A549 (cell line): ENCODE results near the gene ANKZF1. TPM values are rescaled to one million over a fixed set of nuclear protein-coding genes. Genes with fewer than 3 reads are reported as not detected.

Experiments used
- ATAC-seq, 2 experiments: fragments of 200-7000 bp in 1 of 2; fragments of >200 bp in 1 of 2; cut with Nextera tagmentation in 1 of 2; cut with Tn5 transposase in 1 of 2; 3 replicates each; pipeline versions ENCODE4 v1.8.0 to v1.9.1; 2018 to 2020; ENCODE audit warnings: mild to moderate bottlenecking in 1 of 2, moderate library complexity in 1 of 2
- CTCF ChIA-PET: fragments of 300-600 bp; sonication (Branson Sonifier 250); formaldehyde crosslinking; extraction: SDS; loops from one replicate; lab custom pipeline; 2021; ENCODE audit warnings: antibody characterized with exemption, inconsistent platforms; lab: Yijun Ruan, JAX
- POLR2A ChIA-PET: fragments of 350-600 bp; formaldehyde crosslinking; extraction: SDS; loops from one replicate; lab custom pipeline; 2021; ENCODE audit warnings: antibody characterized with exemption, inconsistent platforms; lab: Yijun Ruan, JAX
- DNase-seq, 2 experiments: peaks; one replicate each; pipeline versions ENCODE4 v3.0.0 to v3.0.0-alpha.2; 2011 to 2016; ENCODE audit warnings: low read depth in 1 of 2, low spot score in 1 of 2
- FAIRE-seq: peaks from 2 replicates; lab custom pipeline; 2011; peaks lifted over from hg19 to GRCh38; lab: Jason Lieb, UNC
- H3K27ac ChIP-seq, 2 experiments: fragments of >200 bp; sonication (Bioruptor Twin); formaldehyde crosslinking; 3 replicates each; pipeline ENCODE4 v1.5.1; 2016 to 2017
- H3K4me1 ChIP-seq: fragments of >200 bp; sonication (Bioruptor Twin); formaldehyde crosslinking; 3 replicates; pipeline ENCODE4 v1.6.1; 2016
- H3K4me2 ChIP-seq: fragments of >200 bp; sonication (Bioruptor Twin); formaldehyde crosslinking; 3 replicates; pipeline ENCODE4 v1.6.1; 2016
- H3K4me3 ChIP-seq: fragments of >200 bp; sonication (Bioruptor Twin); formaldehyde crosslinking; 3 replicates; pipeline ENCODE4 v1.5.1; 2016
- H3K9me3 ChIP-seq: fragments of >200 bp; sonication (Bioruptor Twin); formaldehyde crosslinking; 3 replicates; pipeline ENCODE4 v1.6.1; 2016
- ATOH8 ChIP-seq: fragments of 250-450 bp; sonication (Bioruptor Pico); IDR thresholded peaks from 2 replicates; pipeline ENCODE4 v1.5.0; 2020; ENCODE audit warnings: low read depth, mild to moderate bottlenecking, moderate library complexity
- BCL3 ChIP-seq: fragments of >200 bp; sonication (Bioruptor Twin); formaldehyde crosslinking; IDR thresholded peaks from 3 replicates; pipeline ENCODE4 v1.6.1; 2016
- CBX2 ChIP-seq: fragments of 200-600 bp; sonication (generic); IDR thresholded peaks from 2 replicates; pipeline ENCODE4 v1.6.1; 2016; ENCODE audit warnings: low read depth, mild to moderate bottlenecking, borderline replicate concordance
- CBX8 ChIP-seq: fragments of 200-600 bp; sonication (generic); IDR thresholded peaks from 2 replicates; pipeline ENCODE4 v1.6.1; 2016
- CHD2 ChIP-seq: fragments of 150-350 bp; IDR thresholded peaks from 2 replicates; pipeline ENCODE4 v1.6.1; 2014; ENCODE audit warnings: low read length; ENCODE audit not compliant: partially characterized antibody
- EHF ChIP-seq: fragments of 250-450 bp; sonication (Bioruptor Pico); IDR thresholded peaks from 2 replicates; pipeline ENCODE4 v1.5.0; 2020; ENCODE audit warnings: mild to moderate bottlenecking
- EHMT2 ChIP-seq: fragments of 200-600 bp; sonication (generic); IDR thresholded peaks from 2 replicates; pipeline ENCODE4 v1.6.1; 2016; ENCODE audit warnings: antibody characterized with exemption, low read depth, mild to moderate bottlenecking, moderate library complexity
- HOXA7 ChIP-seq: fragments of 250-450 bp; sonication (Bioruptor Pico); IDR thresholded peaks from 2 replicates; pipeline ENCODE4 v1.5.0; 2020; ENCODE audit warnings: mild to moderate bottlenecking, moderate library complexity
- HOXB13 ChIP-seq: fragments of 250-450 bp; sonication (Bioruptor Pico); IDR thresholded peaks from 2 replicates; pipeline ENCODE4 v1.5.0; 2020; ENCODE audit warnings: low read depth, mild to moderate bottlenecking, moderate library complexity
- JUN ChIP-seq, 2 experiments: fragments of >200 bp; sonication (Bioruptor Twin); formaldehyde crosslinking; IDR thresholded peaks; 2 replicates in 1 of 2; 3 replicates in 1 of 2; pipeline ENCODE4 v1.6.1; 2016 to 2017
- JUNB ChIP-seq: fragments of >200 bp; sonication (Bioruptor Twin); formaldehyde crosslinking; IDR thresholded peaks from 2 replicates; pipeline ENCODE4 v1.6.1; 2016
- KDM5A ChIP-seq: fragments of 200-600 bp; sonication (generic); IDR thresholded peaks from 2 replicates; pipeline ENCODE4 v1.6.1; 2016; ENCODE audit warnings: antibody characterized with exemption, mild to moderate bottlenecking
- RAD21 ChIP-seq, 2 experiments: fragments of >200 bp in 1 of 2; sonication (Bioruptor Twin) in 1 of 2; formaldehyde crosslinking in 1 of 2; IDR thresholded peaks in 1 of 2; conservative IDR thresholded peaks in 1 of 2; 2 replicates in 1 of 2; 3 replicates in 1 of 2; pipeline ENCODE4 v1.6.1; 2012 to 2018; ENCODE audit warnings: inconsistent platforms in 1 of 2
- RARB ChIP-seq: fragments of 250-450 bp; sonication (Bioruptor Pico); IDR thresholded peaks from 2 replicates; pipeline ENCODE4 v1.8.0; 2021; ENCODE audit warnings: mild to moderate bottlenecking, moderate library complexity
- REST ChIP-seq: fragments of 200-600 bp; sonication (generic); IDR thresholded peaks from 2 replicates; pipeline ENCODE4 v1.6.1; 2016; ENCODE audit warnings: antibody characterized with exemption, mild to moderate bottlenecking, moderate library complexity
- RFX5 ChIP-seq: fragments of 450-650 bp; IDR thresholded peaks from 2 replicates; pipeline ENCODE4 v1.7.1; 2014; ENCODE audit warnings: antibody characterized with exemption, mild to moderate bottlenecking, moderate library complexity
- SREBF2 ChIP-seq: fragments of 450-650 bp; IDR thresholded peaks from 2 replicates; pipeline ENCODE4 v1.6.1; 2014; ENCODE audit warnings: mild to moderate bottlenecking, moderate library complexity
- TFCP2L1 ChIP-seq: fragments of 250-450 bp; sonication (Bioruptor Pico); IDR thresholded peaks from 2 replicates; pipeline ENCODE4 v1.5.0; 2021; ENCODE audit warnings: mild to moderate bottlenecking
- ZNF302 ChIP-seq: fragments of 250-450 bp; sonication (Bioruptor Pico); IDR thresholded peaks from 2 replicates; pipeline ENCODE4 v1.9.0; 2021; ENCODE audit warnings: inconsistent platforms, mild to moderate bottlenecking, moderate library complexity
- WGBS: methylation state at CpG from one replicate; pipeline ENCODE4 v1.1.6; 2017; ENCODE audit errors: missing lambda C conversion rate; 5-methylcytosine and 5-hydroxymethylcytosine counted together
- polyA plus RNA-seq, 4 experiments: library from polyadenylated mRNA; depleted of rRNA in 3 of 4; stranded (reverse); fragments of >200 nt; fragmentation: RNase III in 1 of 4; extraction: RNeasy Plus Mini Kit Qiagen cat#74134 plus additional on column Dnase treatment in 1 of 4; gene quantifications; 2 replicates in 3 of 4; 3 replicates in 1 of 4; pipeline ENCODE4 v1.2.3, GENCODE V29; 2011 to 2017
- TF ChIP-seq, protein P1 (sequence below): fragments of >200 bp; sonication (Bioruptor Twin); formaldehyde crosslinking; IDR thresholded peaks from 3 replicates; pipeline ENCODE4 v1.5.1; 2016

Gene ANKZF1
- polyA plus RNA-seq, 2 of the 4 experiments (the other 2 are of a cell fraction): 23.2 to 30.3 TPM

DNA sequence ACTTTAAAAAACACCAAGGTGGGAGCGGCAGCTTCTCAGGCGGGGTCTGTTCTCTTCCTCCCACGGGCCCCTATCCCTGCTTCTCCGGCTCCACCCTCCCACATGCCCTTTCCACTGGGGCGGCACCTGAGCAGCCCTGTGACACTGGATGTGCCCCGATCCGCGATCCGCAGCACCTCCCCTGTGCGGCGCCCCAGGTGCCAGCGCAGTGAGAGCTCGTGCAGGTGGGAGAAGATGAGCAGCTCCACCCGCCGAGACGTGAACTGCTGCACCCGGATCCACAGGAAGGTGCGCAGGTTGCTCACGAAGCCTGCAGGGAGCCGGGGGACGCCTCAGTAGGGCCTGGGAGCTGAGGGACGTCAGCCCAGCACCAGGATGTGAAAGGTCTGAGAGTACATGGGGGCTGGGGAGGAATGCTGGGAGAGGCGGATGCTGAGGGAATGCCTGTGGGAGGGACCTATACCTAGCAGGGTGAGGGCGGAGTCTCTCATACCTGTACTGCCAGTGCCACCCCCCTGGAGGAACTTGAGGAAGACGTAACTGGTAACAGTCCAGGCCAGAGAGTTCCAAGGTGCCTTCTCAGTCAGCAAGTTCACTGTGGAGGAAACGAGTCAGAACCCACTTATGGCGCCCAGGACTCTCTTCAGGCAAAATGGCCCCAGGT, 13.6 kb upstream of the ANKZF1 start:
- POLR2A ChIA-PET: interaction anchor here (0.8 to 3.8 kb wide), 2 partner anchors 10 to 58 kb away, joined by 3 to 19 read pairs; no protein-coding TSS in a partner anchor
- H3K27ac ChIP-seq: peak overlapping the region; percentile 92 to 95; a peak in 5 of 6 replicates
- no peak overlapping the region for H3K4me3 ChIP-seq
- H3K4me1 ChIP-seq: peaks cover 30% of the 10 kb centered on the region
- no peaks in the 10 kb centered on the region for H3K9me3 ChIP-seq
- DNase-seq (no peak), ATAC-seq (no peak), FAIRE-seq (no peak)
- WGBS: 94% methylated on average over 27 of the region's 27 CpGs
- TF ChIP-seq JUN (IDR thresholded peaks at IDR 0.05): 0 out of 5 replicates have a peak, but pooled peaks of 1 of the 2 experiments have one; percentile 32
- no peak for TF ChIP-seq CHD2
- peak overlapping the region; percentile 93 for H3K4me2 ChIP-seq
- CTCF ChIA-PET: interaction anchor here (0.8 to 8.6 kb wide), 10 partner anchors 8 to 78 kb away, joined by 3 to 79 read pairs (median 6); partner anchors contain the start of genes ANKZF1, ATG9A and DNAJB2

DNA sequence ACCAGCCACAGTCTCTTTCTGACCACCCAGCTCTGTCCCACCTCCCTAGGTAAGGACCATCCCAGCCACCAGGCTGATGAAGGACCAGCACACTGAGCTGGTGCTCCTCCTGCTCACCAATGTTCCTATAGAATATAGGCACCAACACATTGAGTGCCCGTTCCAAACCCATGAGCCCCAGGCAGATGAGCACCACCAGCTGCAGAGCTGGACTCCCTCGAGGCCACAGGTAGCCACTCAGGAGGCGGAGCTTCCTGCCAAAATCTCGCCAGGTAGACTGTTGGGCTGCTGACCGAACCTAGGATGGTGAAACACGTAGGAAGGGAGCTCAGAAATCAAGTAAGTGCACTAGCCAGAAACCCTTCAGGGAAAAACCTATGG, 13.1 kb upstream of the ANKZF1 start:
- Histone ChIP-seq H3K4me2 (peak overlapping the region; percentile 93), H3K27ac (peak overlapping the region; percentile 92 to 95), H3K9me3 (no peaks in the 10 kb centered on the region), H3K4me3 (no peak overlapping the region)
- no peak for ATAC-seq
- no peak for FAIRE-seq
- POLR2A ChIA-PET: interaction anchor here (3.8 kb wide), 1 partner anchor 57 kb away, joined by 19 read pairs; no protein-coding TSS in a partner anchor
- CTCF ChIA-PET: interaction anchor here (1.0 to 7.3 kb wide), 8 partner anchors 8 to 82 kb away, joined by 4 to 79 read pairs (median 6); partner anchors contain the start of genes ANKZF1, ATG9A and DNAJB2
- no peak for TF ChIP-seq BCL3
- no peak for TF ChIP-seq CBX2
- TF ChIP-seq EHMT2: no peak
- TF ChIP-seq, all 56 proteins: peak for 0
- H3K4me1 ChIP-seq: peaks cover 30% of the 10 kb centered on the region
- no peak for DNase-seq
- WGBS: 93% methylated on average over 6 of the region's 6 CpGs

- H3K4me1 ChIP-seq: peaks cover 30% of the 10 kb centered on the region
- no peaks in the 10 kb centered on the region for H3K9me3 ChIP-seq
- peak overlapping the region; percentile 92 to 95 for H3K27ac ChIP-seq
- CTCF ChIA-PET: interaction anchor here (0.6 to 7.3 kb wide), 12 partner anchors 19 to 312 kb away, joined by 3 to 79 read pairs (median 4); partner anchors contain the start of gene DNAJB2
- peak overlapping the region; percentile 93 for H3K4me2 ChIP-seq
- FAIRE-seq: no peak
- POLR2A ChIA-PET: interaction anchor here (0.5 to 3.8 kb wide), 12 partner anchors 9 to 222 kb away, joined by 3 to 25 read pairs (median 8); partner anchors contain the start of genes ANKZF1, ATG9A, CNPPD1 and DNAJB2
- WGBS: 0% methylated on average over 10 of the region's 37 CpGs
- TF ChIP-seq KDM5A (no peak), ATOH8 (CRISPR knock-in tag) (no peak), EHF (CRISPR knock-in tag) (peak; percentile 37; the same call in 1 of the 2 replicates), RARB (CRISPR knock-in tag) (no peak), HOXA7 (CRISPR knock-in tag) (no peak), REST (peak; percentile 82), HOXB13 (CRISPR knock-in tag) (0 out of 2 replicates have a peak, but pooled peaks have one; percentile 26), ZNF302 (CRISPR knock-in tag) (no peak), RFX5 (no peak), JUNB (no peak), TFCP2L1 (CRISPR knock-in tag) (no peak), CBX8 (no peak), SREBF2 (no peak), RAD21 (conservative IDR thresholded peaks at IDR 0.05 in 1 of 2, IDR thresholded peaks at IDR 0.05 in 1 of 2) (peak in 1 of 2 experiments; percentile 13; a peak in 1 of 5 replicates)
- TF ChIP-seq, protein P1, sequence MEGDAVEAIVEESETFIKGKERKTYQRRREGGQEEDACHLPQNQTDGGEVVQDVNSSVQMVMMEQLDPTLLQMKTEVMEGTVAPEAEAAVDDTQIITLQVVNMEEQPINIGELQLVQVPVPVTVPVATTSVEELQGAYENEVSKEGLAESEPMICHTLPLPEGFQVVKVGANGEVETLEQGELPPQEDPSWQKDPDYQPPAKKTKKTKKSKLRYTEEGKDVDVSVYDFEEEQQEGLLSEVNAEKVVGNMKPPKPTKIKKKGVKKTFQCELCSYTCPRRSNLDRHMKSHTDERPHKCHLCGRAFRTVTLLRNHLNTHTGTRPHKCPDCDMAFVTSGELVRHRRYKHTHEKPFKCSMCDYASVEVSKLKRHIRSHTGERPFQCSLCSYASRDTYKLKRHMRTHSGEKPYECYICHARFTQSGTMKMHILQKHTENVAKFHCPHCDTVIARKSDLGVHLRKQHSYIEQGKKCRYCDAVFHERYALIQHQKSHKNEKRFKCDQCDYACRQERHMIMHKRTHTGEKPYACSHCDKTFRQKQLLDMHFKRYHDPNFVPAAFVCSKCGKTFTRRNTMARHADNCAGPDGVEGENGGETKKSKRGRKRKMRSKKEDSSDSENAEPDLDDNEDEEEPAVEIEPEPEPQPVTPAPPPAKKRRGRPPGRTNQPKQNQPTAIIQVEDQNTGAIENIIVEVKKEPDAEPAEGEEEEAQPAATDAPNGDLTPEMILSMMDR: no peak
- peak; percentile 84 to 85 for ATAC-seq
- DNase-seq: peak; percentile 48 to 80
- H3K4me3 ChIP-seq: peak overlapping the region; percentile 65
Observed at GRCh38 chr2:219218217-219218731, 11.3 kb upstream of the ANKZF1 start.
